H1 (cell line): ENCODE results near the gene FOXD3. TPM values are rescaled to one million over a fixed set of nuclear protein-coding genes. Genes with fewer than 3 reads are reported as not detected.
A peak's percentile ranks its signal among the peaks of the same experiment; 100 is the strongest.

Source experiments
- BACH1 ChIP-seq: IDR thresholded peaks from 2 replicates; pipeline ENCODE4 v1.6.1; 2012; ENCODE audit warnings: low read length, improper control_type of control experiment
- E2F6 ChIP-seq: IDR thresholded peaks from 2 replicates; pipeline ENCODE4 v1.6.1; 2012; ENCODE audit warnings: inconsistent platforms
- EP300 ChIP-seq, 2 experiments: IDR thresholded peaks; 1 replicate in 1 of 2; 2 replicates in 1 of 2; pipeline ENCODE4 v1.6.1; 2011 to 2012; ENCODE audit warnings: low read depth in 2 of 2, low read length in 2 of 2, mild to moderate bottlenecking in 2 of 2, borderline replicate concordance in 1 of 2, inconsistent platforms in 1 of 2, moderate library complexity in 1 of 2
- FOSL1 ChIP-seq: IDR thresholded peaks from 2 replicates; pipeline ENCODE4 v1.6.1; 2011; ENCODE audit warnings: mild to moderate bottlenecking, low read depth, low read length, moderate library complexity; ENCODE audit not compliant: insufficient read depth
- POLR2AphosphoS5 ChIP-seq: IDR thresholded peaks from 2 replicates; pipeline ENCODE4 v1.6.1; 2011; ENCODE audit warnings: low read depth, low read length
- SRF ChIP-seq: IDR thresholded peaks from 2 replicates; pipeline ENCODE4 v1.6.1; 2011; ENCODE audit warnings: mild to moderate bottlenecking, low read depth, low read length, moderate library complexity
- polyA plus RNA-seq, 7 experiments: library from polyadenylated mRNA; depleted of rRNA in 3 of 7; stranded (reverse) in 5 of 7; unstranded in 2 of 7; fragments of >200 nt in 5 of 7; fragments of 200-250 nt in 2 of 7; gene quantifications; 1 replicate in 5 of 7; 2 replicates in 1 of 7; 4 replicates in 1 of 7; pipeline versions ENCODE4 v1.2.1 to v1.2.3, GENCODE V29; 2011 to 2013; ENCODE audit warnings: missing spikeins in 2 of 7, mixed read lengths in 2 of 7
- total RNA-seq: library from RNA; stranded (reverse); fragmentation: NEBNext Ultra II Directional; extraction: Animal tissue kit (Norgen Biotek cat#: 25700); gene quantifications from 2 replicates; pipeline ENCODE4 v1.2.1, GENCODE V29; 2021

Gene FOXD3
- total and polyA plus RNA-seq, 2 of the 8 experiments (the other 6 are each of a cell fraction or from before 2014, with no cell fraction given), result 8.7 to 33.7 TPM

DNA sequence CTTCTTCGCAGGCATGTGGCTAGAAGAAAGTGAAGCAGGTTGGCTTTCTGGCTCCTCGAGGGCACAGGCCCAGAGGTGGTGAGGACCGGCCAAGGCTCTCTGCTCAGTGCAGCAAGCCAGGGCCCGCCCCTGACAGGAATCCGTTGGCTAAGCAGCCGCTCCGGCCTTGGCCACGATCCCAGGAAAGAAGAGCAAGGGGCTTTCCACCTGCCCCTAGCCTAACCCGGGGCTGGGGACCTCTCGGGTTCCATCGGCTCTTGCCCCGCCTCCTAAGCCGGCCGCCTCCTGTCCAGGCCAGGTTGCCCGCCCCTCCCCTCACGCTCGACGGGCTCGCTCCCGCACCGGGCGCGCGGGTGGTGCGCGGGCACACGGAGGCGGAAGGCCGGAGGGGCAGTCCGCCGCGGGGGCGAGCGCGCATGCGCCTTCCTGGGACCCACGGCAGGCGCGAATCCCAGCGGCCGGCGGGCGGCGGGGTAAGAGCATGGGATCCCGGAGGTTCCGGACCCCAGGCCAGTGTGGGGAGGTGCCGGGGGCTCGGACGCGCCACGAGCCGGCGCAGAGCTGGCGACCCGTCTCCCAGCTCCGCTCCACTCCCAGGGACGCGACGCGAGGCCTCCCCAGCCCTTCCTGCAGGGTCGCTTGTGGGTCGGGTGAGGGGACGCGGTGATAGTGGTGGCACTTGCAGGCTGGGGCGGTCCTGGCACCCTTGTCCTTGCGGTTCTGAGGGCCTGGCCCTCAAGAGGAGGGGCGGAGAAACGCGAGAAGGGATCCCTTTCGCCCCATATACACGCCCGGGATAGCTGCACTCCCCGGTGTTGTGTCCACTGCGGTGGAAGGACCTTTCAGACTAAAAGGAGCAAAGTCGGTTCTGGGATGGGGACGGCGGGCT is 45.1 kb downstream of the FOXD3 start, which contains the start of gene ALG6 (continued):
- TF ChIP-seq POLR2AphosphoS5, result peak; percentile 63
- 0 out of 2 replicates have a peak, but pooled peaks have one; percentile 66 for TF ChIP-seq E2F6
- no peak for TF ChIP-seq EP300 (IDR thresholded peaks at IDR 0.05; ENCODE audit: borderline replicate concordance in 1 of 2, low read depth in 2 of 2, low read length in 2 of 2)
- TF ChIP-seq SRF, result no peak
- no peak for TF ChIP-seq FOSL1
- peak; percentile 65; the same call in 1 of the 2 replicates for TF ChIP-seq BACH1
